ENCODE data around the gene INPP5A. TPM values are rescaled to one million over a fixed set of nuclear protein-coding genes. Genes with fewer than 3 reads are reported as not detected.

Gene INPP5A
- total and polyA plus RNA-seq, 2 donors (not counting 1 experiment from before 2014, with no cell fraction given), result 9.3 to 87.8 TPM

GRCh38 chr10:132566892-132567291 is 29.3 kb downstream of the INPP5A start:
- WGBS (ENCODE audit: insufficient coverage), result 91% methylated on average over 5 of the region's 6 CpGs
- no peak overlapping the region for H3K4me3 ChIP-seq (ENCODE audit: control extremely low read depth in 1 of 5, extremely low read depth in 1 of 5, insufficient read depth in 1 of 5, low read depth in 2 of 5, low read length in 4 of 5)
- no peak overlapping the region for H3K4me2 ChIP-seq (replicated peaks; ENCODE audit: low read depth, low read length, poor library complexity, severe bottlenecking)
- TF ChIP-seq CTCF (IDR thresholded peaks at IDR 0.05) (no peak), EZH2 (IDR thresholded peaks at IDR 0.05; ENCODE audit: borderline replicate concordance, insufficient read depth, low read depth, low read length, poor library complexity, severe bottlenecking) (no peak)
- no peak overlapping the region for H3K27ac ChIP-seq (ENCODE audit: low read length in 2 of 2)
- peaks cover 64% of the 10 kb centered on the region for H4K20me1 ChIP-seq (ENCODE audit: control insufficient read depth, insufficient read depth, low read length, poor library complexity, severe bottlenecking)
- H3K27me3 ChIP-seq (replicated peaks in 1 of 4; ENCODE audit: control extremely low read depth in 1 of 4, control insufficient read depth in 3 of 4, insufficient read depth in 4 of 4, low read length in 3 of 4), result no peaks in the 10 kb centered on the region
- DNase-seq (no peak), ATAC-seq (ENCODE audit: low read depth) (no peak)
- H3K4me3 Mint-ChIP-seq, result no peak overlapping the region
- CTCF ChIA-PET, result interaction anchor here (0.9 kb wide), 1 partner anchor 12 kb away, joined by 3 read pairs; no protein-coding TSS in a partner anchor
- H3K9me3 ChIP-seq (ENCODE audit: control extremely low read depth in 1 of 3, control insufficient read depth in 2 of 3, insufficient read depth in 1 of 3, low read length in 2 of 3), result no peaks in the 10 kb centered on the region
- POLR2A ChIA-PET, result no interaction called here
- H3K4me1 ChIP-seq (ENCODE audit: control insufficient read depth in 2 of 2, insufficient read depth in 2 of 2, low read length in 2 of 2), result peaks cover 30 to 41% of the 10 kb centered on the region in 2 donors
- H3K9ac ChIP-seq (ENCODE audit: low read length), result no peak overlapping the region
- H3K9me3 Mint-ChIP-seq (ENCODE audit: insufficient read depth), result no peaks in the 10 kb centered on the region
- intact Hi-C loops (cut with micrococcal nuclease), result no loop called here
- H2AFZ ChIP-seq (ENCODE audit: insufficient read depth, low read depth, low read length, poor library complexity, severe bottlenecking), result no peak overlapping the region
- H3K79me2 ChIP-seq (ENCODE audit: control insufficient read depth, insufficient read depth, low read length), result peaks cover 87% of the 10 kb centered on the region
- H3K27me3 Mint-ChIP-seq, result no peaks in the 10 kb centered on the region
- H3K27ac Mint-ChIP-seq, result peak overlapping the region; percentile 26
- H3K36me3 ChIP-seq (replicated peaks in 1 of 2; ENCODE audit: control extremely low read depth in 1 of 2, control insufficient read depth in 1 of 2, extremely low read depth in 1 of 2, insufficient read depth in 2 of 2, low read length in 1 of 2), result no peaks in the 10 kb centered on the region
- H3K4me1 Mint-ChIP-seq, result peaks cover 29% of the 10 kb centered on the region

GRCh38 chr10:132570265-132570664 is 32.7 kb downstream of the INPP5A start:
- Mint-ChIP-seq H3K9me3 (ENCODE audit: insufficient read depth) (no peaks in the 10 kb centered on the region), H3K4me1 (peaks cover 9% of the 10 kb centered on the region), H3K27ac (no peak overlapping the region), H3K4me3 (no peak overlapping the region), H3K27me3 (no peaks in the 10 kb centered on the region)
- Histone ChIP-seq H3K79me2 (ENCODE audit: control insufficient read depth, insufficient read depth, low read length) (peaks cover 80% of the 10 kb centered on the region), H3K4me2 (replicated peaks; ENCODE audit: low read depth, low read length, poor library complexity, severe bottlenecking) (peak overlapping the region; percentile 63), H3K9me3 (ENCODE audit: control extremely low read depth in 1 of 3, control insufficient read depth in 2 of 3, insufficient read depth in 1 of 3, low read length in 2 of 3) (no peaks in the 10 kb centered on the region), H3K4me3 (ENCODE audit: control extremely low read depth in 1 of 5, extremely low read depth in 1 of 5, insufficient read depth in 1 of 5, low read depth in 2 of 5, low read length in 4 of 5) (no peak overlapping the region), H3K27me3 (replicated peaks in 1 of 4; ENCODE audit: control extremely low read depth in 1 of 4, control insufficient read depth in 3 of 4, insufficient read depth in 4 of 4, low read length in 3 of 4) (no peaks in the 10 kb centered on the region), H3K4me1 (ENCODE audit: control insufficient read depth in 2 of 2, insufficient read depth in 2 of 2, low read length in 2 of 2) (peaks cover 37 to 45% of the 10 kb centered on the region in 2 donors), H2AFZ (ENCODE audit: insufficient read depth, low read depth, low read length, poor library complexity, severe bottlenecking) (no peak overlapping the region), H3K36me3 (replicated peaks in 1 of 2; ENCODE audit: control extremely low read depth in 1 of 2, control insufficient read depth in 1 of 2, extremely low read depth in 1 of 2, insufficient read depth in 2 of 2, low read length in 1 of 2) (no peaks in the 10 kb centered on the region), H4K20me1 (ENCODE audit: control insufficient read depth, insufficient read depth, low read length, poor library complexity, severe bottlenecking) (peaks cover 47% of the 10 kb centered on the region), H3K9ac (ENCODE audit: low read length) (no peak overlapping the region), H3K27ac (ENCODE audit: low read length in 2 of 2) (peak overlapping the region; percentile 85 to 86)
- WGBS (ENCODE audit: insufficient coverage), result 93% methylated on average over 9 of the region's 10 CpGs
- POLR2A ChIA-PET, result interaction anchor here (1.0 to 2.4 kb wide), 3 partner anchors 23 to 56 kb away, joined by 3 to 16 read pairs (median 8); no protein-coding TSS in a partner anchor
- intact Hi-C loops (cut with micrococcal nuclease), result loop anchor here (5.0 kb wide), 2 partner anchors 67 to 173 kb away; partner anchors contain the start of gene PWWP2B
- DNase-seq (no peak), ATAC-seq (ENCODE audit: low read depth) (no peak)
- CTCF ChIA-PET, result interaction anchor here (2.8 to 3.6 kb wide), 5 partner anchors 10 to 111 kb away, joined by 13 to 35 read pairs (median 18); no protein-coding TSS in a partner anchor
- no peak for TF ChIP-seq EZH2 (IDR thresholded peaks at IDR 0.05; ENCODE audit: borderline replicate concordance, insufficient read depth, low read depth, low read length, poor library complexity, severe bottlenecking)
- no peak for TF ChIP-seq CTCF (IDR thresholded peaks at IDR 0.05)
